Tibial artery (tissue), 4 donors: Measurements from ENCODE around the gene SELENOV.

Experiments used
- DNase-seq, 2 donors: peaks; one replicate each; pipeline ENCODE4 v3.0.0-alpha.2; 2019
- H3K27ac ChIP-seq, 2 donors: fragments of 200-600 bp; sonication (generic) in 1 of 2; 1 replicate in 1 of 2; 2 replicates in 1 of 2; pipeline ENCODE4 v1.5.1; 2018 to 2019; ENCODE audit warnings: mild to moderate bottlenecking in 1 of 2
- H3K27me3 ChIP-seq, 2 donors: fragments of 200-600 bp; sonication (generic) in 1 of 2; one replicate each; pipeline versions ENCODE4 v1.5.1 to v1.6.0; 2016 to 2019
- H3K36me3 ChIP-seq, 3 donors: fragments of 200-600 bp; sonication (generic) in 2 of 3; one replicate each; pipeline ENCODE4 v1.5.1; 2016 to 2019; ENCODE audit warnings: mild to moderate bottlenecking in 2 of 3
- H3K4me1 ChIP-seq, 4 donors: fragments of 200-600 bp; sonication (generic) in 2 of 4; 1 replicate in 3 of 4; 2 replicates in 1 of 4; pipeline ENCODE4 v1.5.1; 2016 to 2019
- H3K4me3 ChIP-seq, 2 donors: fragments of 200-600 bp; sonication (generic) in 1 of 2; 1 replicate in 1 of 2; 2 replicates in 1 of 2; pipeline ENCODE4 v1.5.1; 2018 to 2019; ENCODE audit warnings: mild to moderate bottlenecking in 2 of 2
- H3K9me3 ChIP-seq, 3 donors: fragments of 200-600 bp; sonication (generic) in 1 of 3; one replicate each; pipeline ENCODE4 v1.5.1; 2016 to 2019
- intact Hi-C: fragments of 100-400 bp; cut with DNase I; formaldehyde crosslinking; loops from one replicate; pipeline ENCODE4 v1.15.0; 2023; ENCODE audit warnings: low total_unique reads
- TF ChIP-seq, protein P1 (sequence below), 2 experiments: fragments of 200-600 bp in 1 of 2; fragments of 450-650 bp in 1 of 2; IDR thresholded peaks; one replicate each; pipeline ENCODE4 v1.5.1; 2017 to 2019; ENCODE audit warnings: antibody characterized with exemption in 2 of 2, mild to moderate bottlenecking in 1 of 2, moderate library complexity in 1 of 2

SELENOV gene

DNA sequence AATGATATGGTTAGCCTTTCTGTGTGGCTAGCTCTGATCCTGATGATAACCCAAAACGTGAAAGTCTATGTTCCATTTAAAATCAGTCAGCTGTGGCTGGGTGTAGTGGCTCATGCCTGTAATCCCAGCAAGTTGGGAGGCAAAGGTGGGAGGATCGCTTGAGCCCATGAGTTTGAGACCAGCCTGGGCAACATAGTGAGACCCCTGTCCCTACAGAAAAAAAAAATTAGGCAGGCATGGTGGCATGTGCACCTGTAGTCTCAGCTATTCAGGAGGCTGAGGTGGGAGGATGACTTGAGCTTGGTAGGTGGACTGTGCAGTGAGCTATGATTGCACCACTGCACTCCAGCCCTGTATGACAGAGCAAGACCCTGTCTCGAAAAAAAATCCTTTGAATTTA lies 18.9 kb downstream of the SELENOV start:
- Histone ChIP-seq H3K27ac (no peak overlapping the region), H3K9me3 (no peaks in the 10 kb centered on the region), H3K4me3 (no peak overlapping the region), H3K36me3 (no peaks in the 10 kb centered on the region), H3K4me1 (peaks cover 0 to 41% (median 28%) of the 10 kb centered on the region in 4 donors), H3K27me3 (no peaks in the 10 kb centered on the region)
- intact Hi-C loops = loop anchor here (5.0 kb wide), 2 partner anchors 61 to 91 kb away; no protein-coding TSS in a partner anchor
- DNase-seq = no peak
- TF ChIP-seq, protein P1, sequence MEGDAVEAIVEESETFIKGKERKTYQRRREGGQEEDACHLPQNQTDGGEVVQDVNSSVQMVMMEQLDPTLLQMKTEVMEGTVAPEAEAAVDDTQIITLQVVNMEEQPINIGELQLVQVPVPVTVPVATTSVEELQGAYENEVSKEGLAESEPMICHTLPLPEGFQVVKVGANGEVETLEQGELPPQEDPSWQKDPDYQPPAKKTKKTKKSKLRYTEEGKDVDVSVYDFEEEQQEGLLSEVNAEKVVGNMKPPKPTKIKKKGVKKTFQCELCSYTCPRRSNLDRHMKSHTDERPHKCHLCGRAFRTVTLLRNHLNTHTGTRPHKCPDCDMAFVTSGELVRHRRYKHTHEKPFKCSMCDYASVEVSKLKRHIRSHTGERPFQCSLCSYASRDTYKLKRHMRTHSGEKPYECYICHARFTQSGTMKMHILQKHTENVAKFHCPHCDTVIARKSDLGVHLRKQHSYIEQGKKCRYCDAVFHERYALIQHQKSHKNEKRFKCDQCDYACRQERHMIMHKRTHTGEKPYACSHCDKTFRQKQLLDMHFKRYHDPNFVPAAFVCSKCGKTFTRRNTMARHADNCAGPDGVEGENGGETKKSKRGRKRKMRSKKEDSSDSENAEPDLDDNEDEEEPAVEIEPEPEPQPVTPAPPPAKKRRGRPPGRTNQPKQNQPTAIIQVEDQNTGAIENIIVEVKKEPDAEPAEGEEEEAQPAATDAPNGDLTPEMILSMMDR (IDR thresholded peaks at IDR 0.05) = no peak

DNA sequence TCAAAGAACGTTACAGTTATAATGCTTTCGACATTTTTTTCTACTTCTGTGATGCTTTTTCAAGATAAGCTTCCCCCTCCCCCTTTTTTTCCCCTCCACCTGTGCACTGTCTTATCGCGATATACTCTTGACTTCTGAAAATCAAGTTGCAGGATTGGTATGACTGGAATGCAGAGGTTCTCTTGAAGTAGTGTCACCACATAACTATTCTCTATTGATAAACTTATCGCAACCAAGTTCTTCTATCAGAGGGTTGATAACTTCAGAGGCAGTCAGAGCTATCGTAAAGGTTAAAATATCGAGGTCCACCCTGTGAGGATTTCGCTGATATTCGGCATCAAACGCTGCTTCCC lies 24.2 kb downstream of the SELENOV start:
- Histone ChIP-seq H3K4me3 (peak overlapping the region; percentile 77 to 86), H3K27ac (peak overlapping the region; percentile 95), H3K4me1 (peaks cover 0 to 21% (median 13%) of the 10 kb centered on the region in 4 donors), H3K36me3 (no peaks in the 10 kb centered on the region), H3K9me3 (no peaks in the 10 kb centered on the region), H3K27me3 (no peaks in the 10 kb centered on the region)
- TF ChIP-seq, protein P1 (IDR thresholded peaks at IDR 0.05) = no peak
- DNase-seq = no peak
- intact Hi-C loops = loop anchor here (2.0 kb wide), 1 partner anchor 56 kb away; no protein-coding TSS in a partner anchor

DNA sequence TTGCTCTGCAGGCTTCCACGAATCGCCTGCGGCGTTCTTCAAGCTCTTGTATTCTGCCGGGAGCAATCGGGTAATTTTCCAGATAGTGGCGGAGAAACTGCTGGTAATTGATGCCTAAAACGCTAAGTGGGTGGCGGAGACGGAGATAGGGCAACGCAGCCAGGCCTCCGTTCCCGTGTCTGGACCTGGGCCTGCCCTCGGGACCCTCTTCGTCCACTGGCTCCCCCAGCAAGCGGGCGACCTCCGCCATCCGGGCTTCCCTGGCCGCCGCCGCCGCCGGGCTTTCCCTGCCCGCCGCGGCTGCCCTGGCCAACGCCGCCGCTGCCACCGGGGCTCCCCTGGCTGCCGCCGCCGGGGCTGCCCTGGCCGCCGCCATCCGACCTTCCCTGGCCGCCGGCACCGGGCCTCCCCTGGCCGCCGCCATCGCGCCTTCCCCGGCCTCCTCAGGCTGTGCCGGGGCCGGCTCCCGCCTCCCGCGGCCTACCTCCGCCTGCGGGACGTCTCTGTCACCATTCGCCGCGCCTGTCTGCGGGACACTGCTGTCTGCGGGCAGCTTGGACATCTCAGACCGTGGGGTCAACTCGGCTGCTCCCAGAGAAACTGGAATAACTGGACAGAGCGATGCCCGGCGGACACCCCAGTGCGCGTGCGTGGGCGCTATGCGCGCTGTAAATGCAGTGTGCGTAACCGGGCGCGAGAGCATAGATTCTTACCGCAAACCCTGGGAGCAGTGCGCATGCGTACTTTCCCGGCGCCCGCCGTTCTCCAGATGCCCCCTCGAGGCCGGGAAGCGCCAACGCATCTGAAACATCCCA lies 24.8 kb downstream of the SELENOV start, which contains the start of gene EID2:
TSS of gene EID2 (minus strand) at position 644 of the 815 bp plus-strand sequence. CDS start at position 562, 82 bp downstream.
- Histone ChIP-seq H3K27me3 (peaks cover 0 to 2% of the 10 kb centered on the region in 2 donors), H3K36me3 (no peaks in the 10 kb centered on the region), H3K4me3 (peak within 1 kb of the TSS; percentile 77 to 86), H3K4me1 (peaks cover 0 to 21% (median 13%) of the 10 kb centered on the region in 4 donors), H3K27ac (peak within 1 kb of the TSS; percentile 95), H3K9me3 (no peaks in the 10 kb centered on the region)
- DNase-seq = peak; percentile 94 to 96
- intact Hi-C loops = loop anchor here (2.0 kb wide), 1 partner anchor 57 kb away; no protein-coding TSS in a partner anchor
- TF ChIP-seq, protein P1 (IDR thresholded peaks at IDR 0.05) = peak; percentile 88 to 91

DNA sequence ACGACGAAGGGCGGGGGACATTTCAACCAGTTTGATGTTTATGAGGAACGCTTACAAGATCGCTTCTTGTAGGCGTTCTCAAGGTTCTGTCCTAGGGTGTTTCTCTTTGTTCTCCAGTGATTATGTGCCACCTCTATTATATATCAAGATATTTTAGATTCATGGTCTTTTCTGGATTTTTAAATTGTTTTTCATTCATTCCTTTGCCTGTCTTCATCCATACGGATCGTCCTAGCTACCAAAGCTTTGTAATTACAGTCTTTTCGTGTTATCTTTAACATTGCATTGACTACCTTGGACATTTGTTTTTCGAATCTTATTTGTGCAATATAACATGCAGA lies 25.4 kb downstream of the SELENOV start:
- Histone ChIP-seq H3K27me3 (peaks cover 0 to 2% of the 10 kb centered on the region in 2 donors), H3K36me3 (no peaks in the 10 kb centered on the region), H3K4me3 (peak overlapping the region; percentile 77 to 86), H3K27ac (peak overlapping the region; percentile 95), H3K9me3 (no peaks in the 10 kb centered on the region), H3K4me1 (peaks cover 0 to 21% (median 13%) of the 10 kb centered on the region in 4 donors)
- intact Hi-C loops = no loop called here
- TF ChIP-seq, protein P1 (IDR thresholded peaks at IDR 0.05) = no peak
- no peak for DNase-seq

DNA sequence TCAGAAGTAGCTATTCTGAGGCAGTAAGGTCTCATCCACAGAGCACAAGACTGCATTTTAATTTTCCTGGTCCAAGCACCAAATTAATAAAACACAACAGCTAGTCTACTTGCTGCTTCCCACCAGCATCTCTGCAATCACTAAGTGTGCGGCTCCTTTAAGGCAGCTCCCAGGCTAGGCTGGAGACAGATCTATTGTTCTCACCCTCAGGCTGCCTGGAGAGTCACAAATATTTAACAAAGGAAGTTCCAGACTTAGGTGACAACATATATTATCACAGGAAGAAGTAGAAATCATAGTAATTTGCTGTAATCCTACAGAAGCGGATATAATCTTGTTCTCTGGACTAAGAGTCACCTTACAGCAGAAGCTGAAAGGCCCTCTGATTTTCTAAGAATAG lies 27.3 kb downstream of the SELENOV start:
- Histone ChIP-seq H3K9me3 (no peaks in the 10 kb centered on the region), H3K27ac (no peak overlapping the region), H3K4me3 (no peak overlapping the region), H3K27me3 (peaks cover 0 to 9% of the 10 kb centered on the region in 2 donors), H3K36me3 (no peaks in the 10 kb centered on the region), H3K4me1 (peaks cover 0 to 21% (median 13%) of the 10 kb centered on the region in 4 donors)
- DNase-seq = no peak
- intact Hi-C loops = no loop called here
- TF ChIP-seq, protein P1 (IDR thresholded peaks at IDR 0.05) = no peak
